ENCODE results near the gene ATRNL1.
"Not testable (repeated sequence)": the region's sequence is repeated elsewhere in the genome, so short reads cannot be mapped to it uniquely, and the experiment has no call there.

The ATRNL1 gene

GRCh38 chr10:115432188-115432819 is 339.1 kb downstream of the ATRNL1 start:
- no peak for DNase-seq

- DNase-seq: no peak
These were observed 343.8 kb downstream of the ATRNL1 start for GRCh38 chr10:115436999-115437398.

GRCh38 chr10:115441907-115442545 is 348.9 kb downstream of the ATRNL1 start:
- DNase-seq: no peak

GRCh38 chr10:115456812-115457211 is 363.6 kb downstream of the ATRNL1 start:
- no peak for DNase-seq

GRCh38 chr10:115483294-115483693 is 390.1 kb downstream of the ATRNL1 start:
- DNase-seq: no peak

- no peak for DNase-seq
These were observed 398.5 kb downstream of the ATRNL1 start for GRCh38 chr10:115491526-115492140.

GRCh38 chr10:115503546-115503945 is 410.4 kb downstream of the ATRNL1 start:
- no peak for DNase-seq

- DNase-seq: peak in 1 of 2 donors; percentile 10
These were observed 421.7 kb downstream of the ATRNL1 start for GRCh38 chr10:115514895-115515294.

GRCh38 chr10:115525141-115525540 is 432.0 kb downstream of the ATRNL1 start:
- no peak for DNase-seq

GRCh38 chr10:115527682-115528081 is 434.5 kb downstream of the ATRNL1 start:
- DNase-seq: not testable (repeated sequence)

GRCh38 chr10:115536401-115536800 is 443.2 kb downstream of the ATRNL1 start:
- not testable (repeated sequence) for DNase-seq

- no peak for DNase-seq
These were observed 446.1 kb downstream of the ATRNL1 start for GRCh38 chr10:115539142-115539762.

GRCh38 chr10:115555887-115556402 is 462.8 kb downstream of the ATRNL1 start:
- no peak for DNase-seq

GRCh38 chr10:115558252-115558651 is 465.1 kb downstream of the ATRNL1 start:
- DNase-seq: no peak

GRCh38 chr10:115566867-115567266 is 473.7 kb downstream of the ATRNL1 start:
- DNase-seq: no peak

GRCh38 chr10:115572740-115573455 is 479.7 kb downstream of the ATRNL1 start:
- no peak for DNase-seq

GRCh38 chr10:115580239-115580638 is 487.1 kb downstream of the ATRNL1 start:
- no peak for DNase-seq

GRCh38 chr10:115593060-115593459 is 499.9 kb downstream of the ATRNL1 start:
- no peak for DNase-seq

- no peak for DNase-seq
These were observed 511.5 kb downstream of the ATRNL1 start for GRCh38 chr10:115604627-115605026.

- DNase-seq: no peak
These were observed 512.9 kb downstream of the ATRNL1 start for GRCh38 chr10:115606086-115606485.

- no peak for DNase-seq
These were observed 513.6 kb downstream of the ATRNL1 start for GRCh38 chr10:115606741-115607140.

GRCh38 chr10:115624448-115624847 is 531.3 kb downstream of the ATRNL1 start:
- DNase-seq: no peak

GRCh38 chr10:115628616-115629015 is 535.5 kb downstream of the ATRNL1 start:
- DNase-seq: no peak
